ENCODE measurements around the gene RABEP1. TPM values are rescaled to one million over a fixed set of nuclear protein-coding genes. Genes with fewer than 3 reads are reported as not detected.

The RABEP1 gene
- total and polyA plus RNA-seq, 9 of the 15 experiments (the other 6 are each of a cell fraction or from before 2014, with no cell fraction given), result 8.2 to 38.9 (median 30.3) TPM

GRCh38 chr17:5419959-5420653 is 138.0 kb downstream of the RABEP1 start, which contains the start of gene RPAIN (continued):
- TF ChIP-seq BCLAF1 (IDR thresholded peaks at IDR 0.05; ENCODE audit: borderline replicate concordance in 1 of 2, control insufficient read depth in 1 of 2, low read depth in 2 of 2, low read length in 1 of 2) (no peak), TRIM28 (IDR thresholded peaks at IDR 0.05) (no peak), ARNT (IDR thresholded peaks at IDR 0.05) (no peak), TSHZ1 (CRISPR knock-in tag; IDR thresholded peaks at IDR 0.05) (no peak), RBM39 (optimal IDR thresholded peaks at IDR 0.05; ENCODE audit: low read depth, low read length) (no peak), ZNF707 (CRISPR knock-in tag; conservative IDR thresholded peaks at IDR 0.05) (no peak), MTF1 (CRISPR knock-in tag; IDR thresholded peaks at IDR 0.05; ENCODE audit: borderline replicate concordance) (no peak), FOXP4 (CRISPR knock-in tag; IDR thresholded peaks at IDR 0.05; ENCODE audit: borderline replicate concordance) (no peak), DIDO1 (tag; IDR thresholded peaks at IDR 0.05; ENCODE audit: low read depth) (no peak), THAP12 (CRISPR knock-in tag; IDR thresholded peaks at IDR 0.05) (0 out of 2 replicates have a peak, but pooled peaks have one; percentile 13)

Data from K562 (cell line).